Panc1 (cell line): ENCODE measurements around the gene EIF2S3. TPM values are rescaled to one million over a fixed set of nuclear protein-coding genes. Genes with fewer than 3 reads are reported as not detected.
"Not testable (repeated sequence)": the region's sequence is repeated elsewhere in the genome, so short reads cannot be mapped to it uniquely, and the experiment has no call there.

Experiments
- ATAC-seq: fragments of 200-7000 bp; cut with Tn5 transposase; 2 replicates; pipeline ENCODE4 v1.9.1; 2020; ENCODE audit warnings: mild to moderate bottlenecking, moderate library complexity
- BruUV-seq: library from RNA; stranded (reverse); fragments of 400-500 nt; replicated peaks from 2 replicates; lab custom pipeline; 2021; lab: Mats Ljungman, UMichigan
- CTCF ChIA-PET: fragments of 300-600 bp; sonication (Branson Sonifier 250); formaldehyde crosslinking; loops from one replicate; lab custom pipeline; 2022; ENCODE audit warnings: antibody characterized with exemption; lab: Charles Lee
- POLR2A ChIA-PET: fragments of 300-600 bp; sonication (Branson Sonifier 250); formaldehyde crosslinking; loops from one replicate; lab custom pipeline; 2022; ENCODE audit warnings: antibody characterized with exemption; lab: Charles Lee
- DNase-seq: peaks from one replicate; pipeline ENCODE4 v3.0.0-alpha.2; 2010; ENCODE audit warnings: low read depth, low spot score
- H3K27ac ChIP-seq: 2 replicates; pipeline ENCODE4 v1.5.1; 2011; ENCODE audit warnings: mild to moderate bottlenecking, low read length, inconsistent platforms
- H3K27me3 ChIP-seq: fragments of 200-500 bp; sonication (Bioruptor generic); 2 replicates; pipeline ENCODE4 v1.6.0; 2014; ENCODE audit warnings: low read length, inconsistent platforms; ENCODE audit not compliant: control insufficient read depth, insufficient read depth
- H3K36me3 ChIP-seq: fragments of 200-500 bp; sonication (Bioruptor generic); 2 replicates; pipeline ENCODE4 v1.5.1; 2014; ENCODE audit warnings: inconsistent platforms, mild to moderate bottlenecking, low read length, moderate library complexity; ENCODE audit not compliant: control insufficient read depth, insufficient read depth
- H3K4me1 ChIP-seq: 2 replicates; pipeline ENCODE4 v1.5.1; 2011; ENCODE audit warnings: inconsistent platforms, mild to moderate bottlenecking, low read length, moderate library complexity; ENCODE audit not compliant: control insufficient read depth, insufficient read depth
- H3K4me3 ChIP-seq, 2 experiments: 2 replicates each; pipeline ENCODE4 v1.5.1; 2011 to 2012; ENCODE audit warnings: low read depth in 2 of 2, low read length in 2 of 2, mild to moderate bottlenecking in 2 of 2, inconsistent platforms in 1 of 2, moderate library complexity in 1 of 2
- H3K9me3 ChIP-seq: fragments of 200-500 bp; sonication (Bioruptor generic); 2 replicates; pipeline ENCODE4 v1.5.1; 2014; ENCODE audit warnings: low read depth, mild to moderate bottlenecking, inconsistent platforms, low read length, moderate library complexity; ENCODE audit not compliant: control insufficient read depth, insufficient read depth
- CTCF ChIP-seq: fragments of 450-650 bp; IDR thresholded peaks from 2 replicates; pipeline ENCODE4 v1.5.1; 2017; ENCODE audit warnings: mild to moderate bottlenecking
- POLR2AphosphoS5 ChIP-seq: IDR thresholded peaks from 2 replicates; pipeline ENCODE4 v1.6.1; 2012; ENCODE audit warnings: mild to moderate bottlenecking, low read depth, low read length, moderate library complexity
- SIN3A ChIP-seq: IDR thresholded peaks from 2 replicates; pipeline ENCODE4 v1.6.1; 2012; ENCODE audit warnings: low read depth, mild to moderate bottlenecking, low read length, moderate library complexity, borderline replicate concordance; ENCODE audit not compliant: insufficient read depth
- TCF7L2 ChIP-seq: IDR thresholded peaks from 2 replicates; pipeline ENCODE4 v1.6.1; 2011; ENCODE audit warnings: mild to moderate bottlenecking, low read depth, low read length, inconsistent platforms
- in situ Hi-C: cut with HindIII; loops from 2 replicates; pipeline ENCODE4 v1.10.0; 2016; ENCODE audit warnings: low sequenced_read_pairs, low pct_unique_long_range_greater_than_20kb
- intact Hi-C: fragments of 100-400 bp; cut with micrococcal nuclease; formaldehyde crosslinking; loops from one replicate; pipeline ENCODE4 v1.10.0; 2022; ENCODE audit not compliant: unreplicated experiment
- total RNA-seq: library from RNA; stranded (reverse); gene quantifications from one replicate; pipeline ENCODE4 v1.2.1, GENCODE V29; 2021; ENCODE audit not compliant: unreplicated experiment
- TF ChIP-seq, protein P1 (sequence below), 2 experiments: IDR thresholded peaks; 2 replicates each; pipeline ENCODE4 v1.6.1; 2011 to 2012; ENCODE audit warnings: low read depth in 2 of 2, control low read depth in 1 of 2, low read length in 1 of 2, mild to moderate bottlenecking in 1 of 2, moderate library complexity in 1 of 2; ENCODE audit not compliant: insufficient read depth in 1 of 2

Gene EIF2S3
- total RNA-seq, 1 experiment from 2014 or later: 154 TPM

DNA sequence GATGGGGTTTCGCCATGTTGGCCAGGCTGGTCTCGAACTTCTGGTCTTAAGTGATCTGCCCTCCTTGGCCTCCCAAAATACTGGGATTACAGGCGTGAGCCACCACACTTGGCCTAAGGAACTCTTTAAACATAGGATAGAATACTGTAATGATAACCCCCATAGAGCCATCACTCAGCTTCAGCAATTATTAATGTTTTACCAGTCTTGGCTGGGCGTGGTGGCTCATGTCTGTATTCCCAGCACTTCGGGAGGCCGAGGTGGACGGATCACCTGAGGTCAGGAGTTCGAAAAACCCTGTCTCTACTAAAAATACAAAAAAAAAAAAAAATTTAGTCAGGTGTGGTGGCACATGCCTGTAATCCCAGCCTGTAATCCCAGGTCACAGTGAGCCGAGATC, 15.1 kb downstream of the EIF2S3 start:
- no TSS peak for BruUV-seq
- Histone ChIP-seq H3K27me3 (no peaks in the 10 kb centered on the region), H3K36me3 (peaks cover 28% of the 10 kb centered on the region; the same call in 1 of the 2 replicates), H3K4me3 (no peak overlapping the region), H3K27ac (no peak overlapping the region), H3K4me1 (no peaks in the 10 kb centered on the region), H3K9me3 (no peaks in the 10 kb centered on the region)
- intact Hi-C loops: no loop called here
- CTCF ChIA-PET: interaction anchor here (0.7 kb wide), 1 partner anchor 163 kb away, joined by 3 read pairs; no protein-coding TSS in a partner anchor
- in situ Hi-C loops: no loop called here
- TF ChIP-seq TCF7L2 (no peak), SIN3A (no peak), POLR2AphosphoS5 (no peak), CTCF (no peak)
- TF ChIP-seq, protein P1, sequence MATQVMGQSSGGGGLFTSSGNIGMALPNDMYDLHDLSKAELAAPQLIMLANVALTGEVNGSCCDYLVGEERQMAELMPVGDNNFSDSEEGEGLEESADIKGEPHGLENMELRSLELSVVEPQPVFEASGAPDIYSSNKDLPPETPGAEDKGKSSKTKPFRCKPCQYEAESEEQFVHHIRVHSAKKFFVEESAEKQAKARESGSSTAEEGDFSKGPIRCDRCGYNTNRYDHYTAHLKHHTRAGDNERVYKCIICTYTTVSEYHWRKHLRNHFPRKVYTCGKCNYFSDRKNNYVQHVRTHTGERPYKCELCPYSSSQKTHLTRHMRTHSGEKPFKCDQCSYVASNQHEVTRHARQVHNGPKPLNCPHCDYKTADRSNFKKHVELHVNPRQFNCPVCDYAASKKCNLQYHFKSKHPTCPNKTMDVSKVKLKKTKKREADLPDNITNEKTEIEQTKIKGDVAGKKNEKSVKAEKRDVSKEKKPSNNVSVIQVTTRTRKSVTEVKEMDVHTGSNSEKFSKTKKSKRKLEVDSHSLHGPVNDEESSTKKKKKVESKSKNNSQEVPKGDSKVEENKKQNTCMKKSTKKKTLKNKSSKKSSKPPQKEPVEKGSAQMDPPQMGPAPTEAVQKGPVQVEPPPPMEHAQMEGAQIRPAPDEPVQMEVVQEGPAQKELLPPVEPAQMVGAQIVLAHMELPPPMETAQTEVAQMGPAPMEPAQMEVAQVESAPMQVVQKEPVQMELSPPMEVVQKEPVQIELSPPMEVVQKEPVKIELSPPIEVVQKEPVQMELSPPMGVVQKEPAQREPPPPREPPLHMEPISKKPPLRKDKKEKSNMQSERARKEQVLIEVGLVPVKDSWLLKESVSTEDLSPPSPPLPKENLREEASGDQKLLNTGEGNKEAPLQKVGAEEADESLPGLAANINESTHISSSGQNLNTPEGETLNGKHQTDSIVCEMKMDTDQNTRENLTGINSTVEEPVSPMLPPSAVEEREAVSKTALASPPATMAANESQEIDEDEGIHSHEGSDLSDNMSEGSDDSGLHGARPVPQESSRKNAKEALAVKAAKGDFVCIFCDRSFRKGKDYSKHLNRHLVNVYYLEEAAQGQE (IDR thresholded peaks at IDR 0.05; ENCODE audit: insufficient read depth in 1 of 2, low read depth in 2 of 2, low read length in 1 of 2): no peak
- POLR2A ChIA-PET: interaction anchor here (0.7 kb wide), 1 partner anchor 198 kb away, joined by 5 read pairs; no protein-coding TSS in a partner anchor
- DNase-seq: no peak
- no peak for ATAC-seq

DNA sequence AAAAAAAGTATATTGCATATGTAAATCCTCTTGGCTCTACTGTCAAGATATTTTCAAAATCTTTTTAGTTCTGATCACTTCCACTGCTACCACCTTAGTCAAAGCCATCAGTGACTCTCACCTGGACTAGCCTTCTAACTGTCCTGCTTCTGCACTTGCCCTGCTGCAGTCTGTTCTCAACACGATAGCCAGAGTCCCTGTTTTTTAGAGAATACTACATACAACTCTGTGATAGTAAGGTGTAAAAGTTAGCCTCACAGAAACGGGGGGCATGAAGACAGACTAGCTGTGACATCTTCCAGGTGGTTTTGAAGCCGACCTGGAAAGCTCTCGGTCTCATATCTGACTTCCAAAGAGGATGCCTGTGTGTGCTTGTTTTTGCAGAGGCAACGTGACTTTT, 24.7 kb downstream of the EIF2S3 start:
- no peak for DNase-seq
- CTCF ChIA-PET: no interaction called here
- intact Hi-C loops (no loop called here), in situ Hi-C loops (no loop called here)
- 0 out of 2 replicates have a peak, but pooled peaks have one; percentile 15 for ATAC-seq
- Histone ChIP-seq H3K27ac (no peak overlapping the region), H3K27me3 (no peaks in the 10 kb centered on the region), H3K4me3 (no peak overlapping the region), H3K36me3 (peaks cover under 1% of the 10 kb centered on the region; the same call in 1 of the 2 replicates), H3K9me3 (no peaks in the 10 kb centered on the region), H3K4me1 (no peaks in the 10 kb centered on the region; the same call in none of the 2 replicates)
- POLR2A ChIA-PET: no interaction called here
- BruUV-seq: no TSS peak
- TF ChIP-seq TCF7L2: no peak
- no peak for TF ChIP-seq CTCF
- TF ChIP-seq SIN3A: no peak
- no peak for TF ChIP-seq POLR2AphosphoS5
- TF ChIP-seq, protein P1 (IDR thresholded peaks at IDR 0.05; ENCODE audit: insufficient read depth in 1 of 2, low read depth in 2 of 2, low read length in 1 of 2): no peak

- H3K4me3 ChIP-seq, H3K9me3 ChIP-seq, DNase-seq, BruUV-seq, in situ Hi-C loops, H3K27me3 ChIP-seq, H3K4me1 ChIP-seq, CTCF ChIA-PET, H3K36me3 ChIP-seq: not testable (repeated sequence)
- peak; percentile 51 for ATAC-seq
- POLR2A ChIA-PET: interaction anchor here (0.7 kb wide), 2 partner anchors 84 to 86 kb away, joined by 4 to 5 read pairs; no protein-coding TSS in a partner anchor
- H3K27ac ChIP-seq: peak overlapping the region; percentile 72; the same call in 1 of the 2 replicates
- intact Hi-C loops: loop anchor here (10.0 kb wide), 2 partner anchors 55 to 165 kb away; no protein-coding TSS in a partner anchor
These were observed 25.5 kb downstream of the EIF2S3 start for GRCh38 chrX:24080245-24080644.
